Aorta (tissue), 5 donors: ENCODE results near the gene POT1. TPM values are rescaled to one million over a fixed set of nuclear protein-coding genes. Genes with fewer than 3 reads are reported as not detected.
"Not testable (repeated sequence)": the region's sequence is repeated elsewhere in the genome, so short reads cannot be mapped to it uniquely, and the experiment has no call there.

Source experiments
- ATAC-seq: fragments of 200-7000 bp; cut with Tn5 transposase; one replicate; pipeline ENCODE4 v1.9.1; 2022; ENCODE audit warnings: moderate library complexity; ENCODE audit not compliant: low FRiP score
- DNase-seq, 2 donors: peaks; one replicate each; pipeline ENCODE4 v3.0.0-alpha.2; 2020
- H3K27ac ChIP-seq, 2 donors: one replicate each; pipeline ENCODE4 v1.5.1; 2013; ENCODE audit warnings: low read length in 2 of 2, mild to moderate bottlenecking in 2 of 2, moderate library complexity in 2 of 2, control low read depth in 1 of 2, inconsistent platforms in 1 of 2, low read depth in 1 of 2
- H3K27me3 ChIP-seq, 2 donors: one replicate each; pipeline ENCODE4 v1.6.1; 2013; ENCODE audit warnings: control low read depth in 1 of 2, low read length in 1 of 2, mild to moderate bottlenecking in 1 of 2, moderate library complexity in 1 of 2; ENCODE audit not compliant: insufficient read depth in 2 of 2, control insufficient read depth in 1 of 2
- H3K36me3 ChIP-seq, 2 donors: one replicate each; pipeline ENCODE4 v1.6.1; 2013; ENCODE audit warnings: control low read depth in 1 of 2, low read length in 1 of 2, mild to moderate bottlenecking in 1 of 2; ENCODE audit not compliant: insufficient read depth in 2 of 2, control insufficient read depth in 1 of 2
- H3K4me1 ChIP-seq, 2 donors: one replicate each; pipeline ENCODE4 v1.6.1; 2013; ENCODE audit warnings: low read length in 2 of 2, control low read depth in 1 of 2, mild to moderate bottlenecking in 1 of 2, moderate library complexity in 1 of 2; ENCODE audit not compliant: insufficient read depth in 2 of 2, control insufficient read depth in 1 of 2
- H3K4me3 ChIP-seq, 2 donors: one replicate each; pipeline ENCODE4 v1.5.1; 2013; ENCODE audit warnings: low read length in 2 of 2, control low read depth in 1 of 2, mild to moderate bottlenecking in 1 of 2
- H3K9me3 ChIP-seq: one replicate; pipeline ENCODE4 v1.6.1; 2013; ENCODE audit warnings: mild to moderate bottlenecking, low read length; ENCODE audit not compliant: control insufficient read depth
- WGBS, 2 donors: extraction: QIAGEN DNeasy Blood & Tissue Kit; methylation state at CpG; one replicate each; pipeline ENCODE4 v1.1.7; 2013; 5-methylcytosine and 5-hydroxymethylcytosine counted together
- intact Hi-C, 2 donors: fragments of 100-400 bp; cut with DNase I; formaldehyde crosslinking; loops; one replicate each; pipeline versions ENCODE4 v1.14.2 to v1.15.0; 2022
- long read RNA-seq, 2 donors: library from polyadenylated mRNA; unstranded; transcript quantifications; one replicate each; pipeline ENCODE4 v2.0.0, GENCODE V29; 2020 to 2021
- polyA plus RNA-seq, 2 donors: library from polyadenylated mRNA; stranded (reverse); fragments of 200-250 nt; gene quantifications; one replicate each; pipeline ENCODE4 v1.2.3, GENCODE V29; 2013
- total RNA-seq, 2 donors: library from RNA; stranded (reverse); fragmentation: NEBNext Ultra II Directional; extraction: Animal tissue kit (Norgen Biotek cat#: 25700); gene quantifications; one replicate each; pipeline ENCODE4 v1.2.1, GENCODE V29; 2021
- donor health status: healthy with polysubstance abuse.
- donor health status: Bipolar disorder and iron deficiency.
- donor health status: DM: no; HTN: no; CAD: no.
- donor health status: DM: no; HTN: no; CAD: no.
- donor health status: DM: yes; HTN: yes; CAD: no.

Gene POT1, protein sequence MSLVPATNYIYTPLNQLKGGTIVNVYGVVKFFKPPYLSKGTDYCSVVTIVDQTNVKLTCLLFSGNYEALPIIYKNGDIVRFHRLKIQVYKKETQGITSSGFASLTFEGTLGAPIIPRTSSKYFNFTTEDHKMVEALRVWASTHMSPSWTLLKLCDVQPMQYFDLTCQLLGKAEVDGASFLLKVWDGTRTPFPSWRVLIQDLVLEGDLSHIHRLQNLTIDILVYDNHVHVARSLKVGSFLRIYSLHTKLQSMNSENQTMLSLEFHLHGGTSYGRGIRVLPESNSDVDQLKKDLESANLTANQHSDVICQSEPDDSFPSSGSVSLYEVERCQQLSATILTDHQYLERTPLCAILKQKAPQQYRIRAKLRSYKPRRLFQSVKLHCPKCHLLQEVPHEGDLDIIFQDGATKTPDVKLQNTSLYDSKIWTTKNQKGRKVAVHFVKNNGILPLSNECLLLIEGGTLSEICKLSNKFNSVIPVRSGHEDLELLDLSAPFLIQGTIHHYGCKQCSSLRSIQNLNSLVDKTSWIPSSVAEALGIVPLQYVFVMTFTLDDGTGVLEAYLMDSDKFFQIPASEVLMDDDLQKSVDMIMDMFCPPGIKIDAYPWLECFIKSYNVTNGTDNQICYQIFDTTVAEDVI
- total RNA-seq (10 to 100 TPM; 23.0 to 28.2 TPM), polyA plus RNA-seq (10 to 100 TPM in 1 of 2 donors, 1 to 10 TPM in 1; 9.3 to 19.7 TPM)
- long read RNA-seq, donor 1, full-length matches to known transcripts: 2 of 5 reads
- long read RNA-seq, donor 1, partial matches to known transcripts: 2 of 5 reads
- long read RNA-seq, donor 1, other reads (novel, unspliced or antisense): 1 of 5 reads
- long read RNA-seq, donor 2, partial matches to known transcripts: 0 of 3 reads
- long read RNA-seq, donor 2, other reads (novel, unspliced or antisense): 3 of 3 reads

DNA sequence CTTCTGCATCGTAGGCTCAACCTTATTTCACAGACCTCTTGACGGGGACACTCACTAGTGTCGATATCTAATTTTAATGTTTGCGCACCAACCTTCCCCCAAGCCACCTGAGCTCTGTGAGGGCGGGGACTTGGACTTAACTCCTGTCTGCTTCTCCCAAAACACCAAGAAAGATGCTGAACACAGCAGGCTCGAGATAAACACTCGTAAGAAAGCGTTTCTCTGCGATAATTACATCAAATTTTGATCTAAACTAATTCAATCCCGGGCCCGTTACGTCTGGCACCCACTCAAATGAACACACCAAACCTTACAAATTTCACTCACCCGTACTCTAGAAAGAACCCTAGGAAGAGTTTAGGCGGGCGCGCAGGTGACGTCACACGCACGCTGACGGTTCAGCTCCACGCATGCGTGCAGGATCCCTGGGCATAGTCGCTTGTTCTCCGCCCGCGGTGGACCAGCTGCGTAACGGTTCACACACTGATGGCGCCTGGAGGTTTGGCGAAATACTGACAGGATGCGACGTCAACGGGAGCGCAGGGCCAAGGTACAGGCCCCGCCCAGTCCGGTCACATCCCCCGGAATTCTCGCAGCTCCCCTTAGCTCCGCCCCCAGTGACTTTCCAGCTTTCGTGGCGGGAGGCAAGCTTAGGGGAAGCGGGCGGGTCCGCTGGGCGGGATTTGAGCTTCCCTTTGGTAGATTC is at the start of gene POT1:
Gene POT1 (minus strand): TSS at position 359 of the 706 bp plus-strand sequence. CDS start 32,652 bp downstream, outside the sequence.
- WGBS, 2 donors: 0% methylated on average over 45 of the region's 45 CpGs
- ATAC-seq: peak; percentile 100

DNA sequence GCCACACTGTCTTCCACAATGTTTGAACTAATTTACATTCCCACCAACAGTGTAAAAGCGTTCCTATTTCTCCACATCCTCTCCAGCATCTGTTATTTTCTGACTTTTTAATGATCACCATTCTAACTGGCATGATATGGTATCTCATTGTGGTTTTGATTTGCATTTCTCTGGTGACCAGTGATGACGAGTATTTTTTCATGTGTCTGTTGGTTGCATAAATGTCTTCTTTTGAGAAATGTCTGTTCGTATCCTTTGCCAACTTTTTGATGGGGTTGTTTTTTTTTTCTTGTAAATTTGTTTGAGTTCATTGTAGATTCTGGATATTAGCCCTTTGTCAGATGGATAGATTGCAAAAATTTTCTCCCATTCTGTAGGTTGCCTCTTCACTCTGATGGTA is 45.5 kb upstream of the POT1 start:
- H3K36me3 ChIP-seq, H3K9me3 ChIP-seq, H3K27ac ChIP-seq, H3K4me1 ChIP-seq, H3K27me3 ChIP-seq, ATAC-seq, H3K4me3 ChIP-seq, intact Hi-C loops, DNase-seq: not testable (repeated sequence)
- 67 to 82% methylated on average over 3 of the region's 3 CpGs for WGBS, 2 donors

More for the DNA sequence above, at the start of gene POT1:
- Histone ChIP-seq H3K36me3 (no peaks in the 10 kb centered on the region), H3K4me1 (no peaks in the 10 kb centered on the region), H3K4me3 (peak within 1 kb of the TSS; percentile 74 to 97), H3K27ac (peak within 1 kb of the TSS; percentile 51 to 53), H3K27me3 (no peaks in the 10 kb centered on the region), H3K9me3 (no peaks in the 10 kb centered on the region)
- DNase-seq: peak; percentile 99 to 100
- intact Hi-C loops: loop anchor here in 1 of 2 donors (5.0 to 10.0 kb wide), 3 partner anchors 38 to 217 kb away; no protein-coding TSS in a partner anchor

DNA sequence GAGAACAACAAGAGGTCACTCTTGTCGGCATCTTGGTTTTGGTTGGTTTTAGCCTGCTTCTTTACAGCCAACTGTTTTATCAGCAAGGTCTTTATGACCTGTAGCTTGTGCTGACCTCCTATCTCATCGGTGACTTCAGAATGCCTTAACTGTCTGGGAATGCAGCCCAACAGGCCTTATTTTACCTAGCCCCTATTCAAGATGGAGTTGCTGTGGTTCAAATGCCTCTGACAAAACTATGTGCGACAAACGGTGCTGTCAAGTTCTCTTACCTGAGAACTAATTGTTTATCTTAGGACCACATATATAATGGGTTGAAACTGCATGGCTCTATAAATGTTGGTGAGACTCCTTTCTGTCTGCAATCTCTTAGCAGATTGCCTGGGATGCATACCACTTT is 35.9 kb upstream of the POT1 start:
- Histone ChIP-seq H3K9me3 (no peaks in the 10 kb centered on the region), H3K27me3 (no peaks in the 10 kb centered on the region), H3K4me1 (no peaks in the 10 kb centered on the region), H3K27ac (no peak overlapping the region), H3K36me3 (no peaks in the 10 kb centered on the region), H3K4me3 (no peak overlapping the region)
- 89 to 90% methylated on average over 4 of the region's 4 CpGs for WGBS, 2 donors
- intact Hi-C loops: loop anchor here in 1 of 2 donors (5.0 kb wide), 1 partner anchor 33 kb away; no protein-coding TSS in a partner anchor
- no peak for ATAC-seq
- no peak for DNase-seq

DNA sequence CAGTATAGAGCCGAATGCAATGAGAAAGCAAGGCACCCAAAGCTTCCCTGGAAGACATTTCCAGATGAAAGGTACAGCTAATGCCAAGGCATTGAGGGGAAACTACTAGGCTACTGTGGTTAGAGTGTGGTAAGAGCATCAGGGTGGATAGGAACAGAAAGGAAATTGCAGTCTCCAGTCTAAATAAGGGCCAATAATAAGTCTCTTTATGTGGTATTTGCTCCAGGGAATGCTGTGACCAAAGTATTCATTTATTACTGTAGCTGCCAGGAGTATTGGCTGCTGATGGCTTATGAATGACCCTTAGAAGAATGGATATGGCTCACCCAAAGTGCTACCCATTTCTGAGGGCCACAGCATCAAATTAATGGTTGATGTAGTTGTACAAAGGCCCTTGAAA is 30.1 kb upstream of the POT1 start:
- Histone ChIP-seq H3K9me3 (no peaks in the 10 kb centered on the region), H3K4me3 (no peak overlapping the region), H3K4me1 (no peaks in the 10 kb centered on the region), H3K36me3 (no peaks in the 10 kb centered on the region), H3K27me3 (no peaks in the 10 kb centered on the region), H3K27ac (no peak overlapping the region)
- 65 to 92% methylated on average over 1 of the region's 1 CpG for WGBS, 2 donors
- intact Hi-C loops: no loop called here
- DNase-seq: no peak
- ATAC-seq: no peak

DNA sequence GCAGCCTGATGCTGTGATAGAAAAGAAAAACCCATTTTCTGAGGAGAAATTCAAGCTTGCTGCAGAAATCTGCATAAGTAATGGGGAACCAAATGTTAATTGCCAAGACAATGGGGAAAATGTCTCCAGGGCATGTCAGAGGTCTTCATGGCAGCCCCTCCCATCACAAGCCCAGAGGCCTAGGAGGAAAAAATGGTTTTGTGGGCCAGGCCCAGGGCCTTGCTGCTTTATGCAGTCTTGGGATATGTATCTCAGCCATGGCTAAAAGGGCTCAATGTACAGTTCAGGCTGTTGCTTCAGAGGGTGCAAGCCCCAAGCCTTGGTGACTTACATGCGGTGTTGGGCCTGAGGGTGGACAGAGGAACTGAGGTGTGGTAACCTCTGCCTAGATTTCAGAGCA is 28.3 kb upstream of the POT1 start:
- H3K4me1 ChIP-seq, H3K9me3 ChIP-seq, intact Hi-C loops, H3K4me3 ChIP-seq, H3K27ac ChIP-seq, H3K36me3 ChIP-seq, ATAC-seq, H3K27me3 ChIP-seq, DNase-seq: not testable (repeated sequence)
- 88 to 95% methylated on average over 1 of the region's 1 CpG for WGBS, 2 donors

DNA sequence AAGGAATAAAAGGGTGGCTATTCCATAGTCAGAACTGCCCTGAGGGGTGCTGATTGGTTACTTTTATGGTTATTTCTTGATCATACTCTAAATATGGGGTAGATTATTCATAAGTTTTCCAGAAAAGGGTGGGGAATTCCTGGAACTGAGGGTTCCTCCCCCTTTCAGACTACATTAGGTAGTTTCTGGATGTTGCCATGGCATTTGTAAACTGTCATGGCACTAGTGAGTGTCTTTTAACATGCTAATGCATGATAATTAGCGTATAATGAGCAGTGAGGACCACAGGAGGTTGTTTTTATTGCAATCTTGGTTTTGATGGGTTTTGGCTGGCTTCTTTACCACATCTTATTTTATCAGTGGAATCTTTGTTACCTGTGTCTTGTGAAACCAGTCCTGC is 26.5 kb upstream of the POT1 start:
- H3K27me3 ChIP-seq: no peaks in the 10 kb centered on the region
- no peak overlapping the region for H3K4me3 ChIP-seq
- H3K4me1 ChIP-seq: no peaks in the 10 kb centered on the region
- H3K27ac ChIP-seq: no peak overlapping the region
- DNase-seq (no peak), ATAC-seq (no peak)
- no peaks in the 10 kb centered on the region for H3K9me3 ChIP-seq
- H3K36me3 ChIP-seq: no peaks in the 10 kb centered on the region
- WGBS, 2 donors: 55 to 80% methylated on average over 1 of the region's 1 CpG
- intact Hi-C loops: no loop called here

DNA sequence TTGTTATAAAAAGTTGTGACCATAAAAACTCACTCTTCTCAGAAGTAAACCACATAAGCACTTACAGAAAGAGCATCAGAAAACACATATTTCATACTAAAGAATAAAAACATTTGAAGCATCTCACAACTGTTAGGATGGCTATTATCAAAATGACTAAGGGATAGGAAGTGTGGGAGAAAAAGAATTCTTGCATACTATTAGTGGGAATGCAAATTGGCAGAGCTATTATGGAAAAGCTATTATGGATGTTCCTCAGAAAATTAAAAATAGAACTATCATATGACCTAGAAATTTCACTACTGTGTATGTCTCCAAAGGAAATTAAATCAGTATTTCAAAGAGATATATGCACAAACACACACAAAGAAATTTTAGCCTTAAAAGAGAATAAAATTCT is 25.2 kb upstream of the POT1 start:
- H3K36me3 ChIP-seq: no peaks in the 10 kb centered on the region
- DNase-seq (no peak), ATAC-seq (no peak)
- no peak overlapping the region for H3K27ac ChIP-seq
- no peak overlapping the region for H3K4me3 ChIP-seq
- H3K27me3 ChIP-seq: no peaks in the 10 kb centered on the region
- intact Hi-C loops: no loop called here
- no peaks in the 10 kb centered on the region for H3K4me1 ChIP-seq
- no peaks in the 10 kb centered on the region for H3K9me3 ChIP-seq

DNA sequence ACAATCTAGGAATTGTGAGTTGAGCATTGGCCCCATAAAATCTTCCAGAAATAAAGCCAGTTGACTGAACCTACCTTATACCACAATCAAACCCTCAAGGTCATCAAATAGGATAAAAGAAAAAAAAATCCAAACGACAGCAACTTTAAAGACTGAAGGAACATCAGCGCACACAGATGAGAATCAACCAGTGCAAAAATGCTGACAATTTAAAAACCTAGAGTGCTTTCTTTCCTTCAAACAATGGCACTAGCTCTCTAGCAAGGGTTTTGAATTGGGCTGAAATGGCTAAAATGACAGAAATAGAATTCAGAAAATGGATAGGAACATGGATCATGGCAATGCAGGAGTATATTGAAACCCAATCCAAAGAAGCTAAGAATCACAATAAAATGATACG is 16.1 kb upstream of the POT1 start:
- Histone ChIP-seq H3K27me3 (no peaks in the 10 kb centered on the region), H3K9me3 (no peaks in the 10 kb centered on the region), H3K36me3 (no peaks in the 10 kb centered on the region), H3K4me1 (no peaks in the 10 kb centered on the region), H3K4me3 (no peak overlapping the region), H3K27ac (no peak overlapping the region)
- WGBS, 2 donors: 96 to 97% methylated on average over 3 of the region's 3 CpGs
- DNase-seq (no peak), ATAC-seq (no peak)
- intact Hi-C loops: no loop called here
